HCT116 (cell line): Measurements from ENCODE around the gene BOD1L1. TPM values are rescaled to one million over a fixed set of nuclear protein-coding genes. Genes with fewer than 3 reads are reported as not detected.

ENCODE experiments used
- ATAC-seq: fragments of 200-7000 bp; cut with Tn5 transposase; 2 replicates; pipeline ENCODE4 v1.9.1; 2020; ENCODE audit warnings: mild to moderate bottlenecking, moderate library complexity
- BruUV-seq: library from RNA; stranded (reverse); fragments of 400-500 nt; replicated peaks from 2 replicates; lab custom pipeline; 2021; lab: Mats Ljungman, UMichigan
- CTCF ChIA-PET: fragments of 300-600 bp; sonication (Branson Sonifier 250); formaldehyde crosslinking; loops from one replicate; lab custom pipeline; 2021; ENCODE audit warnings: antibody characterized with exemption; lab: Charles Lee
- POLR2A ChIA-PET: fragments of 300-600, 350-600 bp; sonication (Branson Sonifier 250); formaldehyde crosslinking; loops from one replicate; lab custom pipeline; 2021; ENCODE audit warnings: antibody characterized with exemption; lab: Charles Lee
- RAD21 ChIA-PET, 2 experiments: fragments of 300-600 bp; sonication (Branson Sonifier 250); formaldehyde crosslinking; loops; one replicate each; lab custom pipeline; 2023; ENCODE audit warnings: low total read pairs in 2 of 2; ENCODE audit not compliant: uncharacterized antibody in 2 of 2, unreplicated experiment in 2 of 2, low non-redundant PET in 1 of 2; lab: Charles Lee
- DNase-seq: peaks from one replicate; pipeline ENCODE4 v3.0.0-alpha.2; 2010; ENCODE audit warnings: low read depth, low spot score
- H2AFZ ChIP-seq: fragments of 200-600 bp; shearing (Covaris generic), sonication (generic); 2 replicates; pipeline ENCODE4 v1.6.1; 2017; ENCODE audit warnings: low read depth, mixed run types, mixed read lengths, antibody characterized with exemption, low read length; ENCODE audit not compliant: poor library complexity, severe bottlenecking
- H3K27ac ChIP-seq: 2 replicates; pipeline ENCODE4 v1.5.1; 2012; ENCODE audit warnings: low read depth, low read length
- H3K27me3 ChIP-seq: fragments of 200-600 bp; sonication (generic); 2 replicates; pipeline ENCODE4 v1.6.1; 2016; ENCODE audit warnings: mixed run types, low read length, mixed read lengths; ENCODE audit not compliant: insufficient read depth
- H3K36me3 ChIP-seq, 2 experiments: fragments of 200-500 bp in 1 of 2; fragments of 200-600 bp in 1 of 2; sonication (Bioruptor generic) in 1 of 2; sonication (generic) in 1 of 2; 2 replicates each; pipeline versions ENCODE4 v1.5.1 to v1.6.1; 2014 to 2016; ENCODE audit warnings: low read length in 2 of 2, inconsistent platforms in 1 of 2, mixed read lengths in 1 of 2, mixed run types in 1 of 2; ENCODE audit not compliant: insufficient read depth in 2 of 2, control insufficient read depth in 1 of 2
- H3K4me1 ChIP-seq, 2 experiments: fragments of 200-600 bp in 1 of 2; sonication (generic) in 1 of 2; 2 replicates each; pipeline versions ENCODE4 v1.5.1 to v1.6.1; 2012 to 2017; ENCODE audit warnings: low read length in 2 of 2, inconsistent platforms in 1 of 2, mild to moderate bottlenecking in 1 of 2, mixed read lengths in 1 of 2, mixed run types in 1 of 2, moderate library complexity in 1 of 2; ENCODE audit not compliant: insufficient read depth in 2 of 2, control insufficient read depth in 1 of 2
- H3K4me2 ChIP-seq: fragments of 200-600 bp; sonication (generic); 2 replicates; pipeline ENCODE4 v1.6.1; 2017; ENCODE audit warnings: mixed run types, low read length, mixed read lengths
- H3K4me3 ChIP-seq, 2 experiments: fragments of 200-600 bp in 1 of 2; sonication (generic) in 1 of 2; replicated peaks in 1 of 2; 2 replicates each; pipeline ENCODE4 v1.5.1; 2011 to 2016; ENCODE audit warnings: low read length in 2 of 2, control low read depth in 1 of 2, low read depth in 1 of 2, mild to moderate bottlenecking in 1 of 2, mixed read lengths in 1 of 2, mixed run types in 1 of 2
- H3K79me2 ChIP-seq: fragments of 200-600 bp; sonication (generic); 2 replicates; pipeline ENCODE4 v1.6.1; 2017; ENCODE audit warnings: mild to moderate bottlenecking, mixed run types, low read length, moderate library complexity, mixed read lengths; ENCODE audit not compliant: insufficient read depth
- H3K9ac ChIP-seq: fragments of 200-600 bp; sonication (generic); 2 replicates; pipeline ENCODE4 v1.6.1; 2016; ENCODE audit warnings: low read length, mixed read lengths
- H3K9me2 ChIP-seq: fragments of 200-600 bp; sonication (generic), shearing (Covaris generic); 2 replicates; pipeline ENCODE4 v1.6.1; 2017; ENCODE audit warnings: mixed run types, mild to moderate bottlenecking, moderate library complexity; ENCODE audit not compliant: insufficient read depth
- H3K9me3 ChIP-seq, 2 experiments: fragments of 200-500 bp in 1 of 2; fragments of 200-600 bp in 1 of 2; sonication (Bioruptor generic) in 1 of 2; sonication (generic) in 1 of 2; 2 replicates each; pipeline ENCODE4 v1.6.1; 2014 to 2017; ENCODE audit warnings: low read length in 2 of 2, mixed read lengths in 2 of 2, inconsistent platforms in 1 of 2, low read depth in 1 of 2, mild to moderate bottlenecking in 1 of 2, mixed run types in 1 of 2, moderate library complexity in 1 of 2; ENCODE audit not compliant: control insufficient read depth in 1 of 2, insufficient read depth in 1 of 2
- H4K20me1 ChIP-seq: fragments of 200-600 bp; sonication (generic), shearing (Covaris generic); 2 replicates; pipeline ENCODE4 v1.6.1; 2017; ENCODE audit warnings: mixed run types, mild to moderate bottlenecking, moderate library complexity; ENCODE audit not compliant: insufficient read depth
- ATF3 ChIP-seq: IDR thresholded peaks from 2 replicates; pipeline ENCODE4 v1.6.1; 2012
- CEBPB ChIP-seq: IDR thresholded peaks from 2 replicates; pipeline ENCODE4 v1.6.1; 2012; ENCODE audit warnings: low read depth
- ELF1 ChIP-seq: IDR thresholded peaks from 2 replicates; pipeline ENCODE4 v1.6.1; 2012; ENCODE audit warnings: low read depth, borderline replicate concordance
- EZH2phosphoT487 ChIP-seq: fragments of 200-600 bp; IDR thresholded peaks from 2 replicates; pipeline ENCODE4 v1.6.1; 2018; ENCODE audit warnings: antibody characterized with exemption, borderline replicate concordance
- JUND ChIP-seq: IDR thresholded peaks from 2 replicates; pipeline ENCODE4 v1.6.1; 2012
- POLR2A ChIP-seq: IDR thresholded peaks from 2 replicates; pipeline ENCODE4 v1.7.0; 2011; ENCODE audit warnings: borderline replicate concordance; ENCODE audit not compliant: insufficient read depth, insufficient read length; ENCODE audit errors: extremely low read depth
- RAD21 ChIP-seq: IDR thresholded peaks from 2 replicates; pipeline ENCODE4 v1.6.1; 2012; ENCODE audit warnings: low read depth, mild to moderate bottlenecking
- SIN3A ChIP-seq: IDR thresholded peaks from 2 replicates; pipeline ENCODE4 v1.6.1; 2012; ENCODE audit warnings: low read depth
- SRF ChIP-seq: IDR thresholded peaks from 2 replicates; pipeline ENCODE4 v1.6.1; 2012; ENCODE audit warnings: low read depth
- TCF7L2 ChIP-seq: IDR thresholded peaks from 2 replicates; pipeline ENCODE4 v1.7.0; 2011; ENCODE audit warnings: borderline replicate concordance, inconsistent platforms; ENCODE audit not compliant: insufficient read depth, insufficient read length; ENCODE audit errors: extremely low read depth
- YY1 ChIP-seq: IDR thresholded peaks from 2 replicates; pipeline ENCODE4 v1.6.1; 2011; ENCODE audit warnings: low read length, low read depth, moderate library complexity, mild to moderate bottlenecking; ENCODE audit not compliant: insufficient replicate concordance; ENCODE audit errors: extremely low read depth
- ZBTB33 ChIP-seq: IDR thresholded peaks from 2 replicates; pipeline ENCODE4 v1.6.1; 2011; ENCODE audit warnings: mild to moderate bottlenecking, low read length, moderate library complexity; ENCODE audit not compliant: insufficient replicate concordance; ENCODE audit errors: extremely low read depth
- ZFX ChIP-seq: fragments of 450-650 bp; IDR thresholded peaks from 2 replicates; pipeline ENCODE4 v1.6.1; 2017
- ZNF274 ChIP-seq: fragments of 200-500 bp; sonication (Bioruptor generic); IDR thresholded peaks from 2 replicates; pipeline ENCODE4 v1.6.1; 2014; ENCODE audit warnings: mild to moderate bottlenecking, low read depth, low read length, inconsistent platforms
- intact Hi-C: fragments of 100-400 bp; cut with micrococcal nuclease; formaldehyde crosslinking; loops from 2 replicates; pipeline ENCODE4 v1.10.0; 2022
- total RNA-seq: library from RNA; stranded (reverse); gene quantifications from one replicate; pipeline ENCODE4 v1.2.1, GENCODE V29; 2021; ENCODE audit not compliant: unreplicated experiment
- TF ChIP-seq, protein P1 (sequence below), 3 experiments: fragments of 200-600 bp in 1 of 3; sonication (generic) in 1 of 3; IDR thresholded peaks in 2 of 3; conservative IDR thresholded peaks in 1 of 3; 2 replicates each; pipeline ENCODE4 v1.5.1; 2012 to 2017; ENCODE audit warnings: low read depth in 2 of 3, low read length in 2 of 3, antibody characterized with exemption in 1 of 3, borderline replicate concordance in 1 of 3, control low read depth in 1 of 3, mild to moderate bottlenecking in 1 of 3, mixed read lengths in 1 of 3, mixed run types in 1 of 3, moderate library complexity in 1 of 3; ENCODE audit not compliant: insufficient read depth in 1 of 3
- TF ChIP-seq, protein P2 (sequence below): IDR thresholded peaks from 2 replicates; pipeline ENCODE4 v1.6.1; 2012; ENCODE audit warnings: low read depth
- TF ChIP-seq, protein P3 (sequence below): IDR thresholded peaks from 2 replicates; pipeline ENCODE4 v1.6.1; 2012

BOD1L1 gene
- total RNA-seq, 1 experiment from 2014 or later, result 22.4 TPM

DNA sequence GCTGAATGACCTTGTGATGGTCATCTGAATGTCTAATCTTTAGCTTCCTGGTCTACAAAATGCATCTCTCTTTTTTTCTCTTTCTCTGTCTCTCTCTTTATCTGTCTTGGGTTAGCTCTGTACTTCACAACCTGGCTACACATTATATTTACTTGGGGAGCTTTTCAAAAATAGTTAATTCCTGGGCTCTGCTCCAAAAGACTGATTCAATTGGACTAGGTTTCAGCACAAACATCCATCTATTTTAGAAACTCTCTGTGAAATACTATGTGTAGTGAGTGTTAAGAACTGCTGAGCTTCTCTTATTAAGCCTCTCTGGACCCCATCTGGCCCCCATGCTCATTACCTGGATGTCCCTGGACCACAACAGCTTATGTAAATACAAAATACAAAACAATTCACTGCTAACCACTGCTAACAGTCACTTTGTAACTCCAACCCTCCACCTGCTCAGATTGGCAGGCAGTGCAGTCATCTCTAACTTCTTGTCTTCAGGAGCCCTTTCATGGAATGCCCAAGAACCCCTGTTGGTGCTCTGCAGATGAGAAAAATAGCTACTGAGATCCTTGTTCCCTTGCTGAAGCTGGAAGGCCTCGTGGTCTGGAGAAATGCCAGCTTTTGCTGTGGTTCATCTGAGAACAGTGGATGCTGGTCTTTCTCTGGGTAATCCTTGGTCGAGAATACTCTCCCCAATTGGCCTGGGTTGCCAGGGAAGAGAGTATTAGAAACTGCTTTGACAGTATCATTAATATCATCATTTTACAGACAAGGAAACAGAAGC is 14.8 kb upstream of the BOD1L1 start:
- TF ChIP-seq SRF, result no peak
- no peak for TF ChIP-seq JUND
- no peak for TF ChIP-seq ATF3
- TF ChIP-seq CEBPB, result no peak
- no peak for TF ChIP-seq RAD21
- TF ChIP-seq TCF7L2, result no peak
- TF ChIP-seq EZH2phosphoT487, result no peak
- TF ChIP-seq, protein P1, sequence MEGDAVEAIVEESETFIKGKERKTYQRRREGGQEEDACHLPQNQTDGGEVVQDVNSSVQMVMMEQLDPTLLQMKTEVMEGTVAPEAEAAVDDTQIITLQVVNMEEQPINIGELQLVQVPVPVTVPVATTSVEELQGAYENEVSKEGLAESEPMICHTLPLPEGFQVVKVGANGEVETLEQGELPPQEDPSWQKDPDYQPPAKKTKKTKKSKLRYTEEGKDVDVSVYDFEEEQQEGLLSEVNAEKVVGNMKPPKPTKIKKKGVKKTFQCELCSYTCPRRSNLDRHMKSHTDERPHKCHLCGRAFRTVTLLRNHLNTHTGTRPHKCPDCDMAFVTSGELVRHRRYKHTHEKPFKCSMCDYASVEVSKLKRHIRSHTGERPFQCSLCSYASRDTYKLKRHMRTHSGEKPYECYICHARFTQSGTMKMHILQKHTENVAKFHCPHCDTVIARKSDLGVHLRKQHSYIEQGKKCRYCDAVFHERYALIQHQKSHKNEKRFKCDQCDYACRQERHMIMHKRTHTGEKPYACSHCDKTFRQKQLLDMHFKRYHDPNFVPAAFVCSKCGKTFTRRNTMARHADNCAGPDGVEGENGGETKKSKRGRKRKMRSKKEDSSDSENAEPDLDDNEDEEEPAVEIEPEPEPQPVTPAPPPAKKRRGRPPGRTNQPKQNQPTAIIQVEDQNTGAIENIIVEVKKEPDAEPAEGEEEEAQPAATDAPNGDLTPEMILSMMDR (IDR thresholded peaks at IDR 0.05 in 2 of 3, conservative IDR thresholded peaks at IDR 0.05 in 1 of 3; ENCODE audit: borderline replicate concordance in 1 of 3, insufficient read depth in 1 of 3, low read depth in 2 of 3, low read length in 2 of 3), result no peak
- TF ChIP-seq, protein P2, sequence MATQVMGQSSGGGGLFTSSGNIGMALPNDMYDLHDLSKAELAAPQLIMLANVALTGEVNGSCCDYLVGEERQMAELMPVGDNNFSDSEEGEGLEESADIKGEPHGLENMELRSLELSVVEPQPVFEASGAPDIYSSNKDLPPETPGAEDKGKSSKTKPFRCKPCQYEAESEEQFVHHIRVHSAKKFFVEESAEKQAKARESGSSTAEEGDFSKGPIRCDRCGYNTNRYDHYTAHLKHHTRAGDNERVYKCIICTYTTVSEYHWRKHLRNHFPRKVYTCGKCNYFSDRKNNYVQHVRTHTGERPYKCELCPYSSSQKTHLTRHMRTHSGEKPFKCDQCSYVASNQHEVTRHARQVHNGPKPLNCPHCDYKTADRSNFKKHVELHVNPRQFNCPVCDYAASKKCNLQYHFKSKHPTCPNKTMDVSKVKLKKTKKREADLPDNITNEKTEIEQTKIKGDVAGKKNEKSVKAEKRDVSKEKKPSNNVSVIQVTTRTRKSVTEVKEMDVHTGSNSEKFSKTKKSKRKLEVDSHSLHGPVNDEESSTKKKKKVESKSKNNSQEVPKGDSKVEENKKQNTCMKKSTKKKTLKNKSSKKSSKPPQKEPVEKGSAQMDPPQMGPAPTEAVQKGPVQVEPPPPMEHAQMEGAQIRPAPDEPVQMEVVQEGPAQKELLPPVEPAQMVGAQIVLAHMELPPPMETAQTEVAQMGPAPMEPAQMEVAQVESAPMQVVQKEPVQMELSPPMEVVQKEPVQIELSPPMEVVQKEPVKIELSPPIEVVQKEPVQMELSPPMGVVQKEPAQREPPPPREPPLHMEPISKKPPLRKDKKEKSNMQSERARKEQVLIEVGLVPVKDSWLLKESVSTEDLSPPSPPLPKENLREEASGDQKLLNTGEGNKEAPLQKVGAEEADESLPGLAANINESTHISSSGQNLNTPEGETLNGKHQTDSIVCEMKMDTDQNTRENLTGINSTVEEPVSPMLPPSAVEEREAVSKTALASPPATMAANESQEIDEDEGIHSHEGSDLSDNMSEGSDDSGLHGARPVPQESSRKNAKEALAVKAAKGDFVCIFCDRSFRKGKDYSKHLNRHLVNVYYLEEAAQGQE, result no peak
- no peak for TF ChIP-seq ZFX
- no peak for TF ChIP-seq POLR2A
- TF ChIP-seq YY1, result no peak
- no peak for TF ChIP-seq ZBTB33
- TF ChIP-seq ELF1, result no peak
- TF ChIP-seq, protein P3, sequence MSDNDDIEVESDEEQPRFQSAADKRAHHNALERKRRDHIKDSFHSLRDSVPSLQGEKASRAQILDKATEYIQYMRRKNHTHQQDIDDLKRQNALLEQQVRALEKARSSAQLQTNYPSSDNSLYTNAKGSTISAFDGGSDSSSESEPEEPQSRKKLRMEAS, result no peak
- no peak for TF ChIP-seq ZNF274
- no peak for TF ChIP-seq SIN3A
- TF ChIP-seq, all 23 proteins: peak for 0
- DNase-seq (no peak), ATAC-seq (no peak)
- H3K4me1 ChIP-seq, result peaks cover 0 to 11% of the 10 kb centered on the region in 2 experiments; a peak in 2 of 4 replicates
- no peaks in the 10 kb centered on the region for H3K27me3 ChIP-seq
- ChIA-PET POLR2A (no interaction called here), RAD21 (no interaction called here), CTCF (interaction anchor here (2.8 kb wide), 1 partner anchor 12 kb away, joined by 14 read pairs; no protein-coding TSS in a partner anchor)
- no peaks in the 10 kb centered on the region for H3K9me2 ChIP-seq
- no peaks in the 10 kb centered on the region for H4K20me1 ChIP-seq
- H3K79me2 ChIP-seq, result no peaks in the 10 kb centered on the region
- no peak overlapping the region for H3K4me3 ChIP-seq
- no peak overlapping the region for H3K4me2 ChIP-seq
- intact Hi-C loops, result no loop called here
- H3K9me3 ChIP-seq, result no peaks in the 10 kb centered on the region
- H3K27ac ChIP-seq, result no peak overlapping the region
- H2AFZ ChIP-seq, result no peak overlapping the region
- BruUV-seq, result no TSS peak
- H3K9ac ChIP-seq, result no peak overlapping the region
- no peaks in the 10 kb centered on the region for H3K36me3 ChIP-seq
